GM12878 (cell line): ENCODE data around the gene MYBPHL. TPM values are rescaled to one million over a fixed set of nuclear protein-coding genes. Genes with fewer than 3 reads are reported as not detected.
"Not testable (repeated sequence)": the region's sequence is repeated elsewhere in the genome, so short reads cannot be mapped to it uniquely, and the experiment has no call there.

Source experiments
- ATAC-seq: fragments of 200-7000 bp; cut with Tn5 transposase; 3 replicates; pipeline ENCODE4 v1.9.1; 2020; ENCODE audit warnings: mild to moderate bottlenecking, moderate library complexity
- BruUV-seq: library from RNA; stranded (reverse); fragments of 400-500 nt; replicated peaks from 2 replicates; lab custom pipeline; 2021; lab: Mats Ljungman, UMichigan
- CTCF ChIA-PET: fragments of 300-600 bp; sonication (Branson Sonifier 250); formaldehyde crosslinking; extraction: SDS; loops from one replicate; lab custom pipeline; 2021; ENCODE audit warnings: inconsistent platforms; lab: Yijun Ruan, JAX
- POLR2A ChIA-PET: fragments of 350-600 bp; formaldehyde crosslinking; extraction: SDS; loops from one replicate; lab custom pipeline; 2021; ENCODE audit warnings: inconsistent platforms; lab: Charles Lee
- RAD21 ChIA-PET: fragments of 300-600 bp; sonication (Branson Sonifier 250); formaldehyde crosslinking; loops from one replicate; lab custom pipeline; 2023; ENCODE audit warnings: antibody characterized with exemption; ENCODE audit not compliant: unreplicated experiment; lab: Charles Lee
- SMC1A ChIA-PET: fragments of 300-600 bp; sonication (Branson Sonifier 250); formaldehyde crosslinking; loops from one replicate; lab custom pipeline; 2023; ENCODE audit not compliant: unreplicated experiment, uncharacterized antibody; lab: Charles Lee
- DNase-seq: peaks from one replicate; pipeline ENCODE4 v3.0.0-alpha.2; 2011; ENCODE audit warnings: low read depth, low spot score
- FAIRE-seq: peaks from 3 replicates; lab custom pipeline; 2011; peaks lifted over from hg19 to GRCh38; lab: Jason Lieb, UNC
- H2AFZ ChIP-seq: 2 replicates; pipeline ENCODE4 v1.6.0; 2011; ENCODE audit warnings: low read depth, low read length, control low read depth; ENCODE audit not compliant: control insufficient read depth
- H3K27ac ChIP-seq: 2 replicates; pipeline ENCODE4 v1.5.1; 2011; ENCODE audit warnings: control low read depth; ENCODE audit not compliant: control insufficient read depth, insufficient read depth
- H3K27me3 ChIP-seq, 2 experiments: replicated peaks in 1 of 2; 2 replicates each; pipeline versions ENCODE4 v1.6.0 to v1.6.1; 2011; ENCODE audit warnings: low read length in 1 of 2; ENCODE audit not compliant: control insufficient read depth in 2 of 2, insufficient read depth in 2 of 2
- H3K36me3 ChIP-seq, 2 experiments: 2 replicates each; pipeline ENCODE4 v1.5.1; 2011; ENCODE audit warnings: low read length in 1 of 2; ENCODE audit not compliant: control insufficient read depth in 2 of 2, insufficient read depth in 2 of 2
- H3K4me1 ChIP-seq: 2 replicates; pipeline ENCODE4 v1.6.1; 2011; ENCODE audit warnings: mild to moderate bottlenecking, low read length, moderate library complexity, mixed read lengths; ENCODE audit not compliant: control insufficient read depth, insufficient read depth
- H3K4me2 ChIP-seq: 2 replicates; pipeline ENCODE4 v1.6.0; 2011; ENCODE audit warnings: control low read depth; ENCODE audit not compliant: control insufficient read depth, insufficient read depth
- H3K4me3 ChIP-seq: fragments of 200-600 bp; sonication (generic); 2 replicates; pipeline ENCODE4 v1.5.1; 2016
- H3K79me2 ChIP-seq: 2 replicates; pipeline ENCODE4 v1.6.0; 2011; ENCODE audit warnings: low read length; ENCODE audit not compliant: control insufficient read depth, insufficient read depth
- H3K9ac ChIP-seq: 2 replicates; pipeline ENCODE4 v1.8.0; 2011; ENCODE audit warnings: low read length, control low read depth, mixed read lengths; ENCODE audit not compliant: control insufficient read depth, insufficient read depth
- H3K9me3 ChIP-seq: replicated peaks from 3 replicates; pipeline ENCODE4 v1.5.1; 2011; ENCODE audit warnings: mild to moderate bottlenecking, low read length; ENCODE audit not compliant: control insufficient read depth, insufficient read depth
- H4K20me1 ChIP-seq: 2 replicates; pipeline ENCODE4 v1.6.0; 2011; ENCODE audit not compliant: control insufficient read depth, insufficient read depth
- CREB1 ChIP-seq: IDR thresholded peaks from 2 replicates; pipeline ENCODE4 v1.6.1; 2012; ENCODE audit warnings: low read depth, mild to moderate bottlenecking, inconsistent platforms
- E2F4 ChIP-seq: IDR thresholded peaks from 2 replicates; pipeline ENCODE4 v1.6.1; 2012; ENCODE audit warnings: low read depth, low read length, improper control_type of control experiment
- RFX5 ChIP-seq: IDR thresholded peaks from 2 replicates; pipeline ENCODE4 v1.6.1; 2011; ENCODE audit warnings: low read depth, low read length, improper control_type of control experiment
- USF2 ChIP-seq: IDR thresholded peaks from 2 replicates; pipeline ENCODE4 v1.6.1; 2011; ENCODE audit warnings: low read depth, low read length, improper control_type of control experiment, borderline replicate concordance
- ZBED1 ChIP-seq: IDR thresholded peaks from 2 replicates; pipeline ENCODE4 v1.6.1; 2016; ENCODE audit warnings: borderline replicate concordance
- WGBS: methylation state at CpG from one replicate; pipeline ENCODE4 v1.1.6; 2016; ENCODE audit warnings: low lambda C conversion rate; ENCODE audit not compliant: insufficient replicate concordance, insufficient coverage; ENCODE audit errors: missing lambda C conversion rate; 5-methylcytosine and 5-hydroxymethylcytosine counted together
- in situ Hi-C: fragments of 300-500 bp; cut with MboI; formaldehyde crosslinking; loops from 9 replicates; pipeline ENCODE4 v1.14.3; 2018; ENCODE audit warnings: mixed read lengths
- intact Hi-C: fragments of 100-400 bp; cut with micrococcal nuclease; formaldehyde crosslinking; loops from one replicate; pipeline ENCODE4 v1.14.2; 2022; ENCODE audit not compliant: unreplicated experiment
- polyA plus RNA-seq, 11 experiments: library from polyadenylated mRNA; depleted of rRNA in 4 of 11; unstranded in 6 of 11; stranded (reverse) in 5 of 11; fragments of >200 nt; fragmentation: Nextera tagmentation in 4 of 11; fragmentation: Illumina TruSeq in 1 of 11; extraction: Ambion mirVana in 4 of 11; extraction: Trizol in 1 of 11; gene quantifications; 1 replicate in 1 of 11; 2 replicates in 10 of 11; pipeline versions ENCODE4 v1.2.1 to v1.2.3, GENCODE V29; 2011 to 2016; ENCODE audit warnings: inconsistent platforms in 2 of 11, missing spikeins in 2 of 11, low read depth in 1 of 11
- total RNA-seq, 4 experiments: library from RNA; depleted of rRNA in 3 of 4; stranded (reverse); fragments of >200 nt in 3 of 4; fragmentation: Illumina TruSeq in 1 of 4; extraction: Trizol in 1 of 4; gene quantifications; 2 replicates each; pipeline versions ENCODE4 v1.2.1 to v1.2.3, GENCODE V29; 2013 to 2021

Gene MYBPHL
- total and polyA plus RNA-seq, 10 of the 15 experiments (the other 5 are each of a cell fraction or from before 2014, with no cell fraction given), result 0.16 to 0.75 (median 0.54) TPM; not detected in 7

- ChIA-PET RAD21 (no interaction called here), CTCF (interaction anchor here (0.7 kb wide), 1 partner anchor 243 kb away, joined by 4 read pairs; no protein-coding TSS in a partner anchor), SMC1A (interaction anchor here (1.1 kb wide), 1 partner anchor 11 kb away, joined by 3 read pairs; no protein-coding TSS in a partner anchor), POLR2A (no interaction called here)
- H3K9me3 ChIP-seq, result no peaks in the 10 kb centered on the region
- DNase-seq (no peak), ATAC-seq (no peak), FAIRE-seq (no peak)
- in situ Hi-C loops, result no loop called here
- 76% methylated on average over 1 of the region's 1 CpG for WGBS
- no TSS peak for BruUV-seq
- intact Hi-C loops, result no loop called here
- H3K4me3 ChIP-seq, result no peak overlapping the region
- no peak overlapping the region for H3K27ac ChIP-seq
- TF ChIP-seq CREB1, result no peak
- no peak for TF ChIP-seq RFX5
- no peak for TF ChIP-seq ZBED1
- TF ChIP-seq E2F4, result no peak
- no peak for TF ChIP-seq USF2
- no peaks in the 10 kb centered on the region for H3K36me3 ChIP-seq
- no peak overlapping the region for H2AFZ ChIP-seq
- no peak overlapping the region for H3K4me2 ChIP-seq
- no peaks in the 10 kb centered on the region for H3K79me2 ChIP-seq
- peaks cover 5% of the 10 kb centered on the region; the same call in 1 of the 2 replicates for H3K4me1 ChIP-seq
- H3K27me3 ChIP-seq, result peaks cover 0 to 1% of the 10 kb centered on the region in 2 experiments; a peak in 2 of 4 replicates
- no peaks in the 10 kb centered on the region for H4K20me1 ChIP-seq
- no peak overlapping the region for H3K9ac ChIP-seq
Measured at GRCh38 chr1:109290137-109290536, 16.7 kb downstream of the MYBPHL start.

GRCh38 chr1:109286762-109287161 is 20.0 kb downstream of the MYBPHL start:
- intact Hi-C loops, DNase-seq: not testable (repeated sequence)

More at GRCh38 chr1:109286762-109287161, 20.0 kb downstream of the MYBPHL start:
- H3K4me1 ChIP-seq, RAD21 ChIA-PET, H2AFZ ChIP-seq, H3K4me3 ChIP-seq, FAIRE-seq, H3K9ac ChIP-seq, BruUV-seq, in situ Hi-C loops, ATAC-seq, H3K79me2 ChIP-seq, H4K20me1 ChIP-seq, H3K27ac ChIP-seq, H3K36me3 ChIP-seq, H3K4me2 ChIP-seq, H3K9me3 ChIP-seq, H3K27me3 ChIP-seq, CTCF ChIA-PET: not testable (repeated sequence)
- 81% methylated on average over 5 of the region's 5 CpGs for WGBS
- ChIA-PET POLR2A (interaction anchor here (0.7 kb wide), 1 partner anchor 22 kb away, joined by 6 read pairs; no protein-coding TSS in a partner anchor), SMC1A (interaction anchor here (0.6 kb wide), 1 partner anchor 99 kb away, joined by 6 read pairs; no protein-coding TSS in a partner anchor)
